GM23338 (cell line): ENCODE data around the gene SPTB. TPM values are rescaled to one million over a fixed set of nuclear protein-coding genes. Genes with fewer than 3 reads are reported as not detected.

Experiments
- ATAC-seq: fragments of 200-7000 bp; cut with Tn5 transposase; 3 replicates; pipeline ENCODE4 v1.9.1; 2020
- DNase-seq: peaks from one replicate; pipeline ENCODE4 v3.0.0-alpha.2; 2015; ENCODE audit warnings: low spot score
- H2AFZ ChIP-seq: fragments of 200-600 bp; sonication (generic); 2 replicates; pipeline ENCODE4 v1.8.0; 2016; ENCODE audit warnings: antibody characterized with exemption, mild to moderate bottlenecking, moderate library complexity
- H3F3A ChIP-seq: fragments of 200-600 bp; sonication (generic); replicated peaks from 2 replicates; pipeline ENCODE4 v1.8.0; 2017; ENCODE audit warnings: antibody characterized with exemption, mixed run types, low read depth
- H3K27ac ChIP-seq: fragments of 200-600 bp; sonication (generic); 2 replicates; pipeline ENCODE4 v1.6.1; 2016; ENCODE audit warnings: low read depth
- H3K27me3 ChIP-seq: fragments of 200-600 bp; sonication (generic); 2 replicates; pipeline ENCODE4 v1.8.0; 2016; ENCODE audit warnings: mild to moderate bottlenecking, mixed run types, moderate library complexity; ENCODE audit not compliant: insufficient read depth
- H3K36me3 ChIP-seq: fragments of 200-600 bp; sonication (generic); 2 replicates; pipeline ENCODE4 v1.8.0; 2016; ENCODE audit warnings: mild to moderate bottlenecking; ENCODE audit not compliant: insufficient read depth
- H3K4me1 ChIP-seq: fragments of 200-600 bp; sonication (generic); 2 replicates; pipeline ENCODE4 v1.8.0; 2016; ENCODE audit warnings: mild to moderate bottlenecking, moderate library complexity; ENCODE audit not compliant: insufficient read depth
- H3K4me2 ChIP-seq: fragments of 200-600 bp; sonication (generic); 2 replicates; pipeline ENCODE4 v1.7.1; 2017; ENCODE audit warnings: mixed run types
- H3K4me3 ChIP-seq: fragments of 200-600 bp; sonication (generic); 2 replicates; pipeline ENCODE4 v1.6.1; 2016; ENCODE audit warnings: mixed run types
- H3K79me2 ChIP-seq: fragments of 200-600 bp; sonication (generic); replicated peaks from 2 replicates; pipeline ENCODE4 v1.8.0; 2017; ENCODE audit warnings: mild to moderate bottlenecking; ENCODE audit not compliant: insufficient read depth
- H3K9me2 ChIP-seq: fragments of 200-600 bp; sonication (generic); 2 replicates; pipeline ENCODE4 v1.8.0; 2017; ENCODE audit not compliant: insufficient read depth
- H4K20me1 ChIP-seq: fragments of 200-600 bp; sonication (generic); replicated peaks from 2 replicates; pipeline ENCODE4 v1.8.0; 2017; ENCODE audit warnings: mild to moderate bottlenecking; ENCODE audit not compliant: insufficient read depth
- H3K27ac Mint-ChIP-seq: 2 replicates; pipeline ENCODE4 v1.8.0; 2020; ENCODE audit warnings: inconsistent platforms, mild to moderate bottlenecking, moderate library complexity, mixed read lengths
- H3K27me3 Mint-ChIP-seq: 3 replicates; pipeline ENCODE4 v1.8.0; 2022; ENCODE audit warnings: low read depth, mild to moderate bottlenecking, moderate library complexity, mixed read lengths, inconsistent platforms; ENCODE audit not compliant: insufficient read depth, poor library complexity
- H3K36me3 Mint-ChIP-seq: 3 replicates; pipeline ENCODE4 v1.8.0; 2021; ENCODE audit warnings: low read depth, mild to moderate bottlenecking, inconsistent platforms, moderate library complexity, mixed read lengths
- H3K4me1 Mint-ChIP-seq: 3 replicates; pipeline ENCODE4 v1.8.0; 2020; ENCODE audit warnings: mild to moderate bottlenecking, inconsistent platforms, mixed read lengths
- H3K4me3 Mint-ChIP-seq: 3 replicates; pipeline ENCODE4 v1.8.0; 2021; ENCODE audit warnings: moderate library complexity, mild to moderate bottlenecking, inconsistent platforms, mixed read lengths
- H3K9me3 Mint-ChIP-seq: 3 replicates; pipeline ENCODE4 v1.8.0; 2020; ENCODE audit warnings: moderate library complexity, mild to moderate bottlenecking, inconsistent platforms, mixed read lengths
- NANOG ChIP-seq: IDR thresholded peaks from 2 replicates; pipeline ENCODE4 v1.6.1; 2016; ENCODE audit warnings: antibody characterized with exemption, borderline replicate concordance
- STAT1 ChIP-seq: IDR thresholded peaks from one replicate; pipeline ENCODE4 v1.6.1; 2016; ENCODE audit warnings: antibody characterized with exemption; ENCODE audit not compliant: unreplicated experiment
- polyA plus RNA-seq: library from polyadenylated mRNA; unstranded; fragments of >200 nt; fragmentation: Nextera tagmentation; extraction: Ambion mirVana; gene quantifications from 2 replicates; pipeline ENCODE4 v1.2.1, GENCODE V29; 2016
- total RNA-seq: library from RNA; depleted of rRNA; stranded (reverse); fragments of >200 nt; shearing (Covaris generic); gene quantifications from 2 replicates; pipeline ENCODE4 v1.2.3, GENCODE V29; 2014
- TF ChIP-seq, protein P1 (sequence below): fragments of 250-450 bp; sonication (Bioruptor Pico); IDR thresholded peaks from 2 replicates; pipeline ENCODE4 v1.5.0; 2020; ENCODE audit warnings: mild to moderate bottlenecking, moderate library complexity
- TF ChIP-seq, protein P2 (sequence below): IDR thresholded peaks from one replicate; pipeline ENCODE4 v1.6.1; 2018; ENCODE audit warnings: antibody characterized with exemption; ENCODE audit not compliant: unreplicated experiment
- TF ChIP-seq, protein P3 (sequence below), 2 experiments: fragments of 200-600 bp in 1 of 2; sonication (generic) in 1 of 2; conservative IDR thresholded peaks; 2 replicates each; pipeline versions ENCODE4 v1.5.1 to v1.6.1; 2016 to 2017; ENCODE audit warnings: antibody characterized with exemption in 2 of 2, low read depth in 2 of 2, mild to moderate bottlenecking in 2 of 2, moderate library complexity in 1 of 2

SPTB gene
- total and polyA plus RNA-seq, 2 experiments from 2014 or later: 1.1 to 1.9 TPM

DNA sequence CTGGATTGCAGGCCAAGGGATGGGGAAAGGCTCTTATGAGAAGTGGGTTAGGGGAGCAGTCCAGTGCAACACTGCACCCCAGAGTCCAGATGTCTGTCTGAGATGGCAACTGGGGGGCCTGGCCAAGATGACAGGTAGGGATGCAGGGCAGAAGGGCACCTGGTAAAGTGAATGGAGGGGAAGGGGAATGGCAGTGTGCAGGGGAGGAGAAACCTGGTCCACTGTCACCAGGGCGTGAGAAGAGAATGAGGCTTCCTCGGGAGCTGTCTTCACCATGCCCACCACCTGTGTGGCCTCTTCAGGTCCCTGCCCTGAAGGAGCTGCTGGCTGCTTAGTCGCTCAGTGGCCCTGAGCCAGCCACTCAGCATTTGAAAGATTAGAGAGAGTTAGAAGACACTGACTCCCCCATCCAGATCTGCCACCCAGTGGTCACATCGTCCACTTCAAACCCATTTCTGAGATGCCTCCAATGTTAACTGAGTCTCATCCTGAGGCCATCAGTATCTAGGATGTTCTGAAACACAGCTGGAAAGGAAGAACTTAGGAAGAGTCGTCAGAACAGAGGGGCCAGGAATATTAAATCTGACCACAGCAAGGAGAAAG lies 118.2 kb downstream of the SPTB start (continued):
- TF ChIP-seq, protein P1, sequence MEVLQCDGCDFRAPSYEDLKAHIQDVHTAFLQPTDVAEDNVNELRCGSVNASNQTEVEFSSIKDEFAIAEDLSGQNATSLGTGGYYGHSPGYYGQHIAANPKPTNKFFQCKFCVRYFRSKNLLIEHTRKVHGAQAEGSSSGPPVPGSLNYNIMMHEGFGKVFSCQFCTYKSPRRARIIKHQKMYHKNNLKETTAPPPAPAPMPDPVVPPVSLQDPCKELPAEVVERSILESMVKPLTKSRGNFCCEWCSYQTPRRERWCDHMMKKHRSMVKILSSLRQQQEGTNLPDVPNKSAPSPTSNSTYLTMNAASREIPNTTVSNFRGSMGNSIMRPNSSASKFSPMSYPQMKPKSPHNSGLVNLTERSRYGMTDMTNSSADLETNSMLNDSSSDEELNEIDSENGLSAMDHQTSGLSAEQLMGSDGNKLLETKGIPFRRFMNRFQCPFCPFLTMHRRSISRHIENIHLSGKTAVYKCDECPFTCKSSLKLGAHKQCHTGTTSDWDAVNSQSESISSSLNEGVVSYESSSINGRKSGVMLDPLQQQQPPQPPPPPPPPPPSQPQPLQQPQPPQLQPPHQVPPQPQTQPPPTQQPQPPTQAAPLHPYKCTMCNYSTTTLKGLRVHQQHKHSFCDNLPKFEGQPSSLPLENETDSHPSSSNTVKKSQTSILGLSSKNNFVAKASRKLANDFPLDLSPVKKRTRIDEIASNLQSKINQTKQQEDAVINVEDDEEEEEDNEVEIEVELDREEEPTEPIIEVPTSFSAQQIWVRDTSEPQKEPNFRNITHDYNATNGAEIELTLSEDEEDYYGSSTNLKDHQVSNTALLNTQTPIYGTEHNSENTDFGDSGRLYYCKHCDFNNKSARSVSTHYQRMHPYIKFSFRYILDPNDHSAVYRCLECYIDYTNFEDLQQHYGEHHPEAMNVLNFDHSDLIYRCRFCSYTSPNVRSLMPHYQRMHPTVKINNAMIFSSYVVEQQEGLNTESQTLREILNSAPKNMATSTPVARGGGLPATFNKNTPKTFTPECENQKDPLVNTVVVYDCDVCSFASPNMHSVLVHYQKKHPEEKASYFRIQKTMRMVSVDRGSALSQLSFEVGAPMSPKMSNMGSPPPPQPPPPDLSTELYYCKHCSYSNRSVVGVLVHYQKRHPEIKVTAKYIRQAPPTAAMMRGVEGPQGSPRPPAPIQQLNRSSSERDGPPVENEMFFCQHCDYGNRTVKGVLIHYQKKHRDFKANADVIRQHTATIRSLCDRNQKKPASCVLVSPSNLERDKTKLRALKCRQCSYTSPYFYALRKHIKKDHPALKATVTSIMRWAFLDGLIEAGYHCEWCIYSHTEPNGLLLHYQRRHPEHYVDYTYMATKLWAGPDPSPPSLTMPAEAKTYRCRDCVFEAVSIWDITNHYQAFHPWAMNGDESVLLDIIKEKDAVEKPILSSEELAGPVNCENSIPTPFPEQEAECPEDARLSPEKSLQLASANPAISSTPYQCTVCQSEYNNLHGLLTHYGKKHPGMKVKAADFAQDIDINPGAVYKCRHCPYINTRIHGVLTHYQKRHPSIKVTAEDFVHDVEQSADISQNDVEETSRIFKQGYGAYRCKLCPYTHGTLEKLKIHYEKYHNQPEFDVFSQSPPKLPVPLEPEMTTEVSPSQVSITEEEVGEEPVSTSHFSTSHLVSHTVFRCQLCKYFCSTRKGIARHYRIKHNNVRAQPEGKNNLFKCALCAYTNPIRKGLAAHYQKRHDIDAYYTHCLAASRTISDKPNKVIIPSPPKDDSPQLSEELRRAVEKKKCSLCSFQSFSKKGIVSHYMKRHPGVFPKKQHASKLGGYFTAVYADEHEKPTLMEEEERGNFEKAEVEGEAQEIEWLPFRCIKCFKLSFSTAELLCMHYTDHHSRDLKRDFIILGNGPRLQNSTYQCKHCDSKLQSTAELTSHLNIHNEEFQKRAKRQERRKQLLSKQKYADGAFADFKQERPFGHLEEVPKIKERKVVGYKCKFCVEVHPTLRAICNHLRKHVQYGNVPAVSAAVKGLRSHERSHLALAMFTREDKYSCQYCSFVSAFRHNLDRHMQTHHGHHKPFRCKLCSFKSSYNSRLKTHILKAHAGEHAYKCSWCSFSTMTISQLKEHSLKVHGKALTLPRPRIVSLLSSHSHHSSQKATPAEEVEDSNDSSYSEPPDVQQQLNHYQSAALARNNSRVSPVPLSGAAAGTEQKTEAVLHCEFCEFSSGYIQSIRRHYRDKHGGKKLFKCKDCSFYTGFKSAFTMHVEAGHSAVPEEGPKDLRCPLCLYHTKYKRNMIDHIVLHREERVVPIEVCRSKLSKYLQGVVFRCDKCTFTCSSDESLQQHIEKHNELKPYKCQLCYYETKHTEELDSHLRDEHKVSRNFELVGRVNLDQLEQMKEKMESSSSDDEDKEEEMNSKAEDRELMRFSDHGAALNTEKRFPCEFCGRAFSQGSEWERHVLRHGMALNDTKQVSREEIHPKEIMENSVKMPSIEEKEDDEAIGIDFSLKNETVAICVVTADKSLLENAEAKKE: no peak
- TF ChIP-seq, protein P2, sequence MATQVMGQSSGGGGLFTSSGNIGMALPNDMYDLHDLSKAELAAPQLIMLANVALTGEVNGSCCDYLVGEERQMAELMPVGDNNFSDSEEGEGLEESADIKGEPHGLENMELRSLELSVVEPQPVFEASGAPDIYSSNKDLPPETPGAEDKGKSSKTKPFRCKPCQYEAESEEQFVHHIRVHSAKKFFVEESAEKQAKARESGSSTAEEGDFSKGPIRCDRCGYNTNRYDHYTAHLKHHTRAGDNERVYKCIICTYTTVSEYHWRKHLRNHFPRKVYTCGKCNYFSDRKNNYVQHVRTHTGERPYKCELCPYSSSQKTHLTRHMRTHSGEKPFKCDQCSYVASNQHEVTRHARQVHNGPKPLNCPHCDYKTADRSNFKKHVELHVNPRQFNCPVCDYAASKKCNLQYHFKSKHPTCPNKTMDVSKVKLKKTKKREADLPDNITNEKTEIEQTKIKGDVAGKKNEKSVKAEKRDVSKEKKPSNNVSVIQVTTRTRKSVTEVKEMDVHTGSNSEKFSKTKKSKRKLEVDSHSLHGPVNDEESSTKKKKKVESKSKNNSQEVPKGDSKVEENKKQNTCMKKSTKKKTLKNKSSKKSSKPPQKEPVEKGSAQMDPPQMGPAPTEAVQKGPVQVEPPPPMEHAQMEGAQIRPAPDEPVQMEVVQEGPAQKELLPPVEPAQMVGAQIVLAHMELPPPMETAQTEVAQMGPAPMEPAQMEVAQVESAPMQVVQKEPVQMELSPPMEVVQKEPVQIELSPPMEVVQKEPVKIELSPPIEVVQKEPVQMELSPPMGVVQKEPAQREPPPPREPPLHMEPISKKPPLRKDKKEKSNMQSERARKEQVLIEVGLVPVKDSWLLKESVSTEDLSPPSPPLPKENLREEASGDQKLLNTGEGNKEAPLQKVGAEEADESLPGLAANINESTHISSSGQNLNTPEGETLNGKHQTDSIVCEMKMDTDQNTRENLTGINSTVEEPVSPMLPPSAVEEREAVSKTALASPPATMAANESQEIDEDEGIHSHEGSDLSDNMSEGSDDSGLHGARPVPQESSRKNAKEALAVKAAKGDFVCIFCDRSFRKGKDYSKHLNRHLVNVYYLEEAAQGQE: no peak

DNA sequence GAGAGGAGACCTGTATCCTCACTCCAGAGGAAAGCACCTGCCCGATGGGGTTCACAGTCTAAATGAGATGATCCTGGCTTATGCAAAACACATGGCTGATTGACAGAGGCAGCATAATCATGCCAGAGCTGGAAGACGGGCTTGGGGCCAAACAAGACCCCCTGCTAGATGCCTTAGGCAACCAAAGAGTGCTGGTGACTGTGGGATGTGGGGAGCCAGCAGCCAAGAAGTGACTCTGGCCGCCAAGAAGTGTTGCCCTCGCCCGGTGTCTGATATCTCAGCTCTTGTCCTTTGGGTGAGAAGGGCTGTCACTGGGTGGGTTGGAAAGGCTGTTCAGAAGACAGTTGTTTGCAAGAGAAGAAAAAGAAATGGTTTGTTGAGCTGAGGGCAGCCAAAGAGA lies 118.8 kb downstream of the SPTB start:
- no peaks in the 10 kb centered on the region for H3K79me2 ChIP-seq
- DNase-seq (no peak), ATAC-seq (no peak)
- Mint-ChIP-seq H3K4me3 (no peak overlapping the region; the same call in 2 of the 3 replicates), H3K36me3 (no peaks in the 10 kb centered on the region; the same call in 2 of the 3 replicates), H3K27me3 (peaks cover 27% of the 10 kb centered on the region), H3K9me3 (peaks cover 4% of the 10 kb centered on the region; the same call in 1 of the 3 replicates), H3K27ac (no peak overlapping the region), H3K4me1 (peaks cover 62% of the 10 kb centered on the region)
- no peak overlapping the region for H2AFZ ChIP-seq
- H3K27ac ChIP-seq: no peak overlapping the region
- H3K4me1 ChIP-seq: peaks cover 33% of the 10 kb centered on the region
- no peaks in the 10 kb centered on the region for H4K20me1 ChIP-seq
- no peak overlapping the region for H3K4me3 ChIP-seq
- H3K27me3 ChIP-seq: no peaks in the 10 kb centered on the region
- H3K9me2 ChIP-seq: no peaks in the 10 kb centered on the region
- H3K4me2 ChIP-seq: no peak overlapping the region
- no peaks in the 10 kb centered on the region for H3K36me3 ChIP-seq
- H3F3A ChIP-seq: 0 out of 2 replicates have a peak, but pooled peaks cover 7% of the 10 kb centered on the region
- TF ChIP-seq STAT1 (no peak), NANOG (no peak)
- TF ChIP-seq, protein P3, sequence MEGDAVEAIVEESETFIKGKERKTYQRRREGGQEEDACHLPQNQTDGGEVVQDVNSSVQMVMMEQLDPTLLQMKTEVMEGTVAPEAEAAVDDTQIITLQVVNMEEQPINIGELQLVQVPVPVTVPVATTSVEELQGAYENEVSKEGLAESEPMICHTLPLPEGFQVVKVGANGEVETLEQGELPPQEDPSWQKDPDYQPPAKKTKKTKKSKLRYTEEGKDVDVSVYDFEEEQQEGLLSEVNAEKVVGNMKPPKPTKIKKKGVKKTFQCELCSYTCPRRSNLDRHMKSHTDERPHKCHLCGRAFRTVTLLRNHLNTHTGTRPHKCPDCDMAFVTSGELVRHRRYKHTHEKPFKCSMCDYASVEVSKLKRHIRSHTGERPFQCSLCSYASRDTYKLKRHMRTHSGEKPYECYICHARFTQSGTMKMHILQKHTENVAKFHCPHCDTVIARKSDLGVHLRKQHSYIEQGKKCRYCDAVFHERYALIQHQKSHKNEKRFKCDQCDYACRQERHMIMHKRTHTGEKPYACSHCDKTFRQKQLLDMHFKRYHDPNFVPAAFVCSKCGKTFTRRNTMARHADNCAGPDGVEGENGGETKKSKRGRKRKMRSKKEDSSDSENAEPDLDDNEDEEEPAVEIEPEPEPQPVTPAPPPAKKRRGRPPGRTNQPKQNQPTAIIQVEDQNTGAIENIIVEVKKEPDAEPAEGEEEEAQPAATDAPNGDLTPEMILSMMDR (conservative IDR thresholded peaks at IDR 0.05; ENCODE audit: low read depth in 2 of 2): no peak
